ENCODE results near the gene TANC1.

Gene TANC1

GRCh38 chr2:159267921-159268320 is 299.5 kb downstream of the TANC1 start:
- DNase-seq (ENCODE audit: low spot score): no peak

- no peak for DNase-seq (ENCODE audit: low spot score)
Observed at GRCh38 chr2:159270744-159271379, 302.4 kb downstream of the TANC1 start.

DNA sequence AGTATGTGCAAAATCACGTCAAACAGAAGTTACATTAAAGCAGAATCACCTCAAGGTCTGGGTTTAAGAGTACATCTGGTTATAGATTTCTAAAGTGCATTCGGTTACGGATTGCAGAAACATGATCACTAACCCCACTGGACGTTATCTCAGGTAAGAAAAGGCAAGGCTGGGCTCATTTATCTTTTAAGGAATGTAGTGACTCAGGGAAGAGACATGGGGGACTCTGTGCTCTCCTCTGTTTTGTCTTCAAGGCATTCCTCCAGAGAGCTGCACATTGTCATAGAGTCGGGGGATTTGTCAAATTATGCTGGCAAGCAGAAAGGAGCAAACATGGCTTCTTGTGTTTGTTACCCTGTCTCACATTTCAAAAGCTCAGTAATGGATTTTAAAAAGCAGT is 303.7 kb downstream of the TANC1 start:
- DNase-seq (ENCODE audit: low spot score): no peak

DNA sequence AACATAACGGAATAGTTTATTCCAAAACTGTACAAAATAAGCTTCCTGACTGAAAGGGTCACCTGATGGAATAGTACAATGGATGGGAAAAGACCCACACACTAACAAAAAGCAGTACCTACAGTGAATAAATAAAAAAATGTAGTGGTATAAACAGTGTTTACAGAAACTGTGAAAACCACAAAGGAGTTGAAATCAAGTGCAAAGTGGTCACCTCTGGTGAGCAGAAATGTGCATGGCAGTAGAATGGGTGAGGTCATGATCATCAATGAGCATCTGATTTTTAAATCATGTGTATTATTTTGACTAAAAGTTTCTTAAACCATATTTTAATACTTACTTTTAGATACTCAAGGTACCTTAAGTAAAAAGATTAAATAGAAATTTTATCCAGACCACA is 306.7 kb downstream of the TANC1 start:
- no peak for DNase-seq (ENCODE audit: low spot score)

DNA sequence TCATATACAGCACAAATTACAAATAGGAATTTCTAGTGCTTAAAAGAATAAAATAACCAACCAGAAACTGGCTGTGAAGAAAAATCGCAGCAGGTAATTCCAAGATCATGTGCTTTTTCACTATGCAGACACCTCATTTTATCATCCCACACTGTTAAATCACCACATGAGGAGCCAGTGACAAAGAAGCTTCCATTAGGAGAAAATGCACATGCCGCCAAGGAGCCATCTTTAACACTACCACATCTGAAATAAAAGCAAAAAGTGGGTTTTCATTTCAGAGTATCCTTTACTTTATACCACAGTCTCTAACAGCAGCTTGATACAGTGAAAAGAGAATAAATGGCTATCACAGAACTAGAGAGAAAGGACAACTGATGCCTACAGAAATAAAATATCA is 311.3 kb downstream of the TANC1 start:
- DNase-seq (ENCODE audit: low spot score): no peak

DNA sequence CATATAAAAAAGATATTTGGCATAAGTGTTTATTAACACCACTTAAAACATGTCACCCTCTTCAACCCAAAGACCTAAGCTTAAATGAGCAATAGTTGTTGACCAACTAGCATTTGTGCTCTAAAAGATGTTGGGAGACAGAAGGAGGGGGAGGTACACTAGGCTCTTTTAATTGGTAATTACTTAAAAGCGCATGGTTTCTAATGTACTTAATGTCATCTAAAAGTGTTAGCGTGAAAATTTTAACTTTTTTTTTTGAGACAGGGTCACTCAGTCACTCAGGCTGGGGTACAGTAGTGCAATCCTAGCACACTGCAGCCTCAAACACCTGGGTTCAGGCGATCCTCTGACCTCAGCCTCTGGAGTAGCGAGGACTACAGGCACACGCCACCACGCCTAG is 312.6 kb downstream of the TANC1 start:
- no peak for DNase-seq (ENCODE audit: low spot score)
